Subcutaneous abdominal adipose tissue (tissue), 5 donors: ENCODE data around the gene IRX4.
A peak's percentile ranks its signal among the peaks of the same experiment; 100 is the strongest.

Experiments
- H3K27ac ChIP-seq: one replicate; pipeline ENCODE4 v1.7.0; 2013; ENCODE audit warnings: low read depth, mild to moderate bottlenecking, inconsistent platforms, low read length, moderate library complexity
- H3K27me3 ChIP-seq, 5 donors: one replicate each; pipeline ENCODE4 v1.7.0; 2013; ENCODE audit warnings: low read length in 5 of 5, inconsistent platforms in 1 of 5; ENCODE audit not compliant: control insufficient read depth in 5 of 5, insufficient read depth in 4 of 5
- H3K36me3 ChIP-seq, 5 donors: one replicate each; pipeline ENCODE4 v1.7.0; 2013; ENCODE audit warnings: low read length in 5 of 5; ENCODE audit not compliant: control insufficient read depth in 5 of 5, insufficient read depth in 5 of 5
- H3K4me1 ChIP-seq, 5 donors: one replicate each; pipeline ENCODE4 v1.7.0; 2013; ENCODE audit warnings: low read length in 5 of 5, mild to moderate bottlenecking in 3 of 5, moderate library complexity in 1 of 5; ENCODE audit not compliant: control insufficient read depth in 5 of 5, insufficient read depth in 5 of 5
- H3K4me3 ChIP-seq, 5 donors: one replicate each; pipeline ENCODE4 v1.7.0; 2013; ENCODE audit warnings: low read length in 5 of 5, low read depth in 1 of 5
- H3K9ac ChIP-seq, 5 donors: one replicate each; pipeline ENCODE4 v1.7.0; 2013; ENCODE audit warnings: low read length in 5 of 5, mild to moderate bottlenecking in 4 of 5, moderate library complexity in 3 of 5
- H3K9me3 ChIP-seq, 5 donors: one replicate each; pipeline ENCODE4 v1.7.0; 2013; ENCODE audit warnings: low read length in 5 of 5; ENCODE audit not compliant: control insufficient read depth in 5 of 5
- donor health status: healthy.
- donor health status: healthy.
- donor health status: healthy.
- donor health status: healthy.
- donor health status: healthy.

The IRX4 gene

DNA sequence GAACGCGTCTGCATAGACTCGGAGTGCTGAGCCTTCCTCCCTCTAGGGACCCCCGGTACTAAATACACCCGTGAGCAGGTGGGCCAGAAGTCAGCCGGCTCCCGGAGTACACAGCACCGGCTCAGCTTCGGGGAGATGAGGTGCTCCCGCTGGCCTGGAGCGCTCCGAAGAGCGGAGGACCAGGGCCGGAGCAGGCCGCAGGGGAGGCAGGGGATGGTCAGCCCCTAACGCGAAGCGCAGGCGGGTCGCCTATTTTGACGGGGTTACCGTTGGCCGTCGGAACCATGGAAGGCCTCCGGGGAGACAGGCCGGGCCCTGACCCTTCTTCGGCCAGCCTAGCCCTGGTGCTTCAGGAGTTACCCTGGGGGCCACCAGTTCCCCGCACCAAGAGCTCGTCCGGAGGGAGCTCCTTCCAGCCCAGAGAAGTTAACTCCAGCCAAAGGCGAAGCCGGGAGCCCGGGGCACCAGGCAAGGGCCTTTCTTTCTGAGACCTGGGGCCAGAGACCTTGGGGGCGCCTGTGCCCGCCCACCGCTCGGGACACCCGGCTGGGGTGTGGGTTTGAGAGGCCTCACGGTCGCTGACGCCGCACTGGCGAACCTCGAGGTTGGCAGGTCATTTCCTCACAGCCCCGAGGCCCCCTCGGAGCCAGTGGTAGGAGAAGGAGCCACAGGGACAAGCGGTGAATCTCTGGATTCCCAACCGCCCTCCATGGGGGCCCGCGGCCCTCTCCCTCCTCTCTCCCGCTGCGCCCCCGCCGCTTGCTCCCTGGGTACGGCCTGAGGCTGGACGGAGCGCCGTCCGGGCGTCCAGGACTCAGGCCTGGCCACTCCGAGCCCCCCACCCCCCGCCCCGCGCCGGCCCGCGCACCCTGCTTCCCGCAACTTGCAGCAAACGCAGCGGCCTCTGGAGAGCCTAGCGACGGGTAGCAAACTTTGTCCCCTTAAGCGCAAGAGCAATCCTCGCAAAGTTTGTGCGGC is 3.4 kb upstream of the IRX4 start:
- H3K9ac ChIP-seq, result no peak overlapping the region
- peaks cover 48 to 79% (median 59%) of the 10 kb centered on the region in 5 donors for H3K27me3 ChIP-seq
- H3K27ac ChIP-seq, result no peak overlapping the region
- no peak overlapping the region for H3K4me3 ChIP-seq
- H3K36me3 ChIP-seq, result no peaks in the 10 kb centered on the region
- H3K4me1 ChIP-seq, result peaks cover 0 to 23% (median 19%) of the 10 kb centered on the region in 5 donors
- no peaks in the 10 kb centered on the region for H3K9me3 ChIP-seq

DNA sequence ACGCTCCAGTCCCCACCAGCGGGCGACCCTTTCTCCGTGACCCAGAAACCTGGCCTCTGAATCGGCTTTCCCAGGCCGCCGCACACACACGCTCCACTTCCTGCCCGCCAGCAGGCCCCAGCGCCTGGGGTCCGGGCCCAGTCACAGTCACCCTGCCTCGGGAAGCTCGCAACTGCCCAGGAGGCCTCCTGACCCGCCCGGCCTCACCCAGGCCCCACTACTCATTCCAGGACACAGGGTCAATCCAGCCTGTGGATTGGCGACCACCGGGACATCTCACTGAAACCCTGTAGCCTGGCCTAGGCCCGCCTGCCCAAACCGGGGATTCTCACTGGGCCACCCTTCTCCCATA is 2.7 kb upstream of the IRX4 start:
- Histone ChIP-seq H3K27me3 (peaks cover 52 to 79% (median 64%) of the 10 kb centered on the region in 5 donors), H3K9me3 (no peaks in the 10 kb centered on the region), H3K27ac (no peak overlapping the region), H3K9ac (no peak overlapping the region), H3K36me3 (no peaks in the 10 kb centered on the region), H3K4me1 (peaks cover 0 to 23% (median 19%) of the 10 kb centered on the region in 5 donors), H3K4me3 (no peak overlapping the region)

DNA sequence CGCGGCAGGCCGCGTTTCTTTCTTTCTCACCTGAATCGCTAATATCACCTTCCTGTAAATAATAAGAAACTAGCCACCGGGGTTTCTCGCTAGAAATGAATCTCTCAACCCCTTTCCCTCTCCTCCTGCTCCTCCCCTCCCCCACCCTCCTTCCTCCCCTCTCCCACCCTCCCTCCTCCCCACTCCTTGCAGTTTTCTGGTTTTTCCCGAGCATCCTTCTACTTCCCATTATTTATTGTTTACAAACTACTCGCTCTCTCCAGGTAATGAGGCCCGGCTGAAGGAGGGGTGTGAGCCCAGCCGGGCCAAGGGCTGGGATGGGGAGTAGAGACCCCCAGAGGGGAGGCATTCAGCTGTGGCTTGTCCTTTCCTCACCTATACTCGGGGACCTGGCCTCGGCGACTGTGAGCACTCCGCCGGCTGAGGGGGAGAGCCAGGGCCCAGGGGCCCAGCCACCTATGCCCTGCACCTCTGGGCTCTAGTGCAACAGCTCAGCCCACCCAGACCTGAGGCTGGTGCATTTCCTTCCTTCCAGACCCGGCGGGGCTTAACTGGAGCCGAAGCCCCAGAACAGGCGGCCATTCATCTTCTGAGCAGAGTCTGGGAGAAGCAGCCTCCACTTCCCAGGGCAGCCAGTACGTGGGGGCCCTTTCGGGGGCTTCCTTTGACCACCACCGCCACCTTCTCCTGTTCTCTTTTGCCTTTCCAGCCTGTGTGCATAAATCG is 2.1 kb upstream of the IRX4 start:
- Histone ChIP-seq H3K4me3 (no peak overlapping the region), H3K36me3 (no peaks in the 10 kb centered on the region), H3K27me3 (peaks cover 52 to 85% (median 67%) of the 10 kb centered on the region in 5 donors), H3K4me1 (peaks cover 0 to 23% (median 19%) of the 10 kb centered on the region in 5 donors), H3K9ac (no peak overlapping the region), H3K9me3 (no peaks in the 10 kb centered on the region), H3K27ac (no peak overlapping the region)

DNA sequence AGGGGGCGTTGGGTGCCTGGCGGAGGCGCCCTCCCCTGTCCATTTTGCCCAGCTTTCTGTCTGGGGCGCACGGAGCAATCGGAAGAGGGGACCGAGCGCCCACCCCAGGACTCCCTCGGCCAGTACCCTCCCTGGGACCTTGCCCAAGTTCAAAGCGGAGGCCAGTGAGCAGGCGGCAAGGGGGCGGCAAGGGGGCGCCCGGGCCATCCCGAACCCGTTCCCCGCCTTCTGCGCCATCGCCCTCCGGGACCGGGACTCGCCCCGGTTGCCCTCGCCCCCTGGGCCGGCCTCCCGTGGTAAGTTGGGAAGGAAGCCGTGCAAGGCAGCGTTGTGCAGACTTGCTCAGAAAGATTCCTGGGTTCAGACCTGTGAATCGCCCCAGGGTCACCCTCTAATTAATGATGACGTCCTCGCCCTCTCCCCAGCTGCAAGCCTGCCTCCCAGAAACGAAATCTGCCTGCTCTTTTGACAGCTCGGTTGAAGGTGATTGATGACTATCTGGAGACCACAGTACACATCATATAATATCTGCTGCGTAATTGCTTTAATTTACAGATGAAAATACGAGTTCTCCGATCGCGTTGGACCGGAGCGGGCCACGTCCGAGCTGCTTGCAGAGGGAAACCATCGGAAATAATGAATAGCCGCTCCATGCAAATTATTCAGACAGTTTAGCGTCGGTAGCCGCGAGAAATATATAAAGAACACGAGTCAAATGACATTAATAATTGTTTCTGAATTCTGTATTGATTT is 1.4 kb upstream of the IRX4 start:
- peaks cover 0 to 23% (median 19%) of the 10 kb centered on the region in 5 donors for H3K4me1 ChIP-seq
- no peaks in the 10 kb centered on the region for H3K36me3 ChIP-seq
- H3K9me3 ChIP-seq, result no peaks in the 10 kb centered on the region
- peaks cover 54 to 86% (median 67%) of the 10 kb centered on the region in 5 donors for H3K27me3 ChIP-seq
- H3K27ac ChIP-seq, result no peak overlapping the region
- no peak overlapping the region for H3K9ac ChIP-seq
- H3K4me3 ChIP-seq, result no peak overlapping the region

DNA sequence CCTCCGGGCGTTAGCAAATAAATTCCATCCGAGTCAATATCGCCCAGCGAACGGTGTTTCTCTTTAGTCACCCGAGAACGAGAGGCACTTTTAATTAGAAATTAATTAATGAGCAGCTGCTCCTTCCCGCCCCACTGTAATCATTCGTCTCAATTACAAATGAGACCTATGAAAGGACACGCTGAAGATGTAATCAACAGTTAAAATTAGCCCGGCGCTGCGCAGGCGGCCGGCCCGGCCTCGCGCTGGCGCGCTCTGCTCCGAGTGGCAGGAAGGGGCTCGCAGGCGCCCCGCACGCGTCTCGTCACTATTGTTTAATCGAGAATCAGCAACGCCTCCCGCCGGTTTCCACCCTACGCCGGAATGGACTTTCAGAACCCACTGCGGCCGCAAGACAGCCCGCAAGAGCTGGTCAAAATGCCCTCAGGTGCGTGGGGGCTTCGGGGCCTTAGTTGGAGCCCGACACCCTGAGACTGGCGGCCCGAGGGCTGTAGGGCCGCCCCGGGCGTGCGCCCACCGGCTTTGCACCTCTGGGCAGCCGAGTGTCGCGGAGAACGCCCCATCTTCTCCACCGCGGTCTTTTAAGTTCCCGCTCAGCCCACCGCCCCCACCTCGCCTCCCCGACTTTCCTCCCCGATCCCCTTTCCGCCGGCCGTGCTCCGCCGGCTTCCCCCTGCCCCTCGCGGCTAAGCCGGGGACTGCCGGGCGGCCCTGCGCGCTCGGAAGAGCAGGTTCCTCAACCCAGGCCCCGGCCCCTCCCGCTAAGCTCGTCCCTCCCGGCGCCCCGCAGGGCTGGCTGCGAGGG is 597 bp upstream of the IRX4 start:
- Histone ChIP-seq H3K36me3 (no peaks in the 10 kb centered on the region), H3K4me3 (peak overlapping the region in 4 of 5 donors; percentile 29 to 42 (median 34)), H3K27ac (no peak overlapping the region), H3K4me1 (peaks cover 0 to 23% (median 19%) of the 10 kb centered on the region in 5 donors), H3K9ac (no peak overlapping the region), H3K9me3 (no peaks in the 10 kb centered on the region), H3K27me3 (peaks cover 56 to 83% (median 65%) of the 10 kb centered on the region in 5 donors)

DNA sequence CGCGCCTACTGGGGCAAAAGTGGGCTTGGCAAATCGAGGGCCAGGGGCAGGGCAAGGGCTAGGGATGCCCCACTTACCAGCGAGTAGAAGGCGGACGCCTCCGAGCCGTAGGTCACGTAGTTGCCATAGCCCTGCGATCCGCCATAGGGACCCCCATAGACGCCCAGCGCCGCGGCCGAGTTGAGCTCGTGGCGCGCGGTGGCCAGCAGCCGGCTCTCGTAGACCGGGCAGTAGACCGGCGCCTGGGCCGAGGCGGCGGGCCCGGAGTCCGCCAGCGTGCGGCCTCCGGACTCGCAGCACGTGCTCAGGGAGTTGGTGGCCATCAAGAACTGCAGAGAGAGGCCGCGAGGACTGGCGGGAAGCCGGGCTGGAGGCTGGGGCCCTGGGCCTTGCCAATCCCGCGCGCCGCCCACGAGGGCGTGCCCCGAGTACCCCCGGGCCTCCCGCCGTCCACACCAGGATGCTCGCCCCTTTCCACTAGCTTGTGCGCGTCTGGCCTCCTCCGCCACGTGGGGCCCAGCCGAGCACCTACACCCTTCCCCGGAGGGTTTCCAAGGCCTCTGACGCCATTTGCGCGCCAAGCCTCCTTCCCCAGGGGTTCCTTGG is 891 bp downstream of the IRX4 start:
- peaks cover 0 to 20% (median 16%) of the 10 kb centered on the region in 5 donors for H3K4me1 ChIP-seq
- H3K36me3 ChIP-seq, result no peaks in the 10 kb centered on the region
- no peak overlapping the region for H3K9ac ChIP-seq
- H3K9me3 ChIP-seq, result no peaks in the 10 kb centered on the region
- peaks cover 63 to 86% (median 71%) of the 10 kb centered on the region in 5 donors for H3K27me3 ChIP-seq
- peak overlapping the region in 1 of 5 donors; percentile 30 for H3K4me3 ChIP-seq
- H3K27ac ChIP-seq, result no peak overlapping the region

DNA sequence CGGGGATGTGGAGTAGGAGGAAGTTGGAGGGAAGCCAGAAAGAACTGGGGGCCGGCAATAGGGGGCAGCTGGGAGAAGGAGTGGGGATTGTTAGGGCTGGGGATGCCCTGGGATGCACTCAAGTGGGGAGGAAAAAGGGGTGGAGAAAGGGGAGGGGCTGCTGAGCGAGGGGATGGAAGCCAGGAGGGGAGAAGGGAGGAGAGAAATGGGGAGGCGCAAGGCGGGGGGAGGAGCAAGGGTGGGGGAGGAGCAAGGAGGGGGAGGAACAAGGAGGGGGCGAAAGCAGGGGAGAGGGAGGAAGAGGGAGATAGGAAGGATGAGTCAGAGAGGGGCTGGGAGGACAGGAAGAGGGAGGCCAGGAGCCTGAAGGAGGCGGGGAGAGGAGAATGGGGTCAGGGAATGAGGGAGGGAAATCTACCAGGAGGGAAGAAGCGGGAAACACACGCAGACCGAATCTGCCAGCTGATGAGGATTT is 1.6 kb downstream of the IRX4 start:
- Histone ChIP-seq H3K27ac (no peak overlapping the region), H3K4me3 (no peak overlapping the region), H3K36me3 (no peaks in the 10 kb centered on the region), H3K9me3 (no peaks in the 10 kb centered on the region), H3K9ac (no peak overlapping the region), H3K4me1 (peaks cover 0 to 21% (median 19%) of the 10 kb centered on the region in 5 donors), H3K27me3 (peaks cover 63 to 86% (median 70%) of the 10 kb centered on the region in 5 donors)

DNA sequence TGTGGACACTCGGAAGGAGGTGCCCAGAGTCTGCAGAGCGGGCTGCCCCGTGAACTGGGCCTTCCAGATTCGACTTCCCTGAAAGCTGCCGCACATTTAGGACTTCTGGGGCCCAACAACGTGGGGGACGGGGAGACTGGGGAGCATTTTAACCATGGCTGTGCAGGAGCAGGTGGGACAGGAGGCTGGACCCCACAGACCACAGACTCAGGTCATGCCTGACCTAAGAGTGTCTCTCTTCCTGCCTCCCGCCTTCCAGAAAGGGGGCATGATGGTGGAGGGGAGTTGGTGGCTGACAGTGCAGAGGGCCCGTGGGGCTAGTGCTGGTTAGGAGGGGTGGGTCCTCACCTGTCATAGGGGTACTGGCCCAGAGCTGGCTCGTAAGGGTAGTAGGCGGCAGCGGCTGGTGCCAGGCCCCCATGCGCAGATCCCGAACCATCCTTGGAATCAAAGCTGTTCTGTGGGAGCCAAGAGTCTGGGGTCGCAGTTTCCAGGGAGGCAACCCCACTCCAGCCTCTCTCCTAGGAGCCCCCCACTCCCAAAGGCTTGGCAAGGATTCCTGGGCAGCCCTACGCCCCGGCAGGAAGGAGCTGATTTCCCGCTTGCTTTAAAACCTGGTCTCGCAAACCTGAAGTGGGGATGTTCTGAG is 2.2 kb downstream of the IRX4 start:
- Histone ChIP-seq H3K4me3 (no peak overlapping the region), H3K27ac (no peak overlapping the region), H3K9ac (no peak overlapping the region), H3K9me3 (no peaks in the 10 kb centered on the region), H3K36me3 (no peaks in the 10 kb centered on the region), H3K4me1 (peaks cover 0 to 26% (median 24%) of the 10 kb centered on the region in 5 donors), H3K27me3 (peaks cover 62 to 86% (median 68%) of the 10 kb centered on the region in 5 donors)
